Activated CD4-positive, alpha-beta T cell treated with anti-CD3 and anti-CD28 coated beads, Interleukin-2, amount 10 ng/mL, durations not matched to agents 7 days and 5 days (primary cell): ENCODE data around the gene OSBPL10. TPM values are rescaled to one million over a fixed set of nuclear protein-coding genes. Genes with fewer than 3 reads are reported as not detected.

ENCODE experiments used
- CTCF ChIA-PET: fragments of 350-600 bp; sonication (Branson Sonifier 250); formaldehyde crosslinking; loops from one replicate; lab custom pipeline; 2021; ENCODE audit warnings: antibody characterized with exemption; lab: Charles Lee
- POLR2A ChIA-PET: fragments of 350-600 bp; sonication (Branson Sonifier 250); formaldehyde crosslinking; loops from one replicate; lab custom pipeline; 2021; ENCODE audit warnings: antibody characterized with exemption; lab: Charles Lee
- DNase-seq: peaks from one replicate; pipeline ENCODE4 v3.0.0-alpha.2; 2020
- H3K27ac Mint-ChIP-seq: one replicate; pipeline ENCODE4 v1.8.0; 2021; ENCODE audit warnings: mild to moderate bottlenecking, moderate library complexity, mixed read lengths
- H3K27me3 Mint-ChIP-seq: one replicate; pipeline ENCODE4 v1.8.0; 2021; ENCODE audit warnings: mixed read lengths
- H3K36me3 Mint-ChIP-seq: one replicate; pipeline ENCODE4 v1.8.0; 2021; ENCODE audit warnings: low read depth, mixed read lengths
- H3K4me1 Mint-ChIP-seq: one replicate; pipeline ENCODE4 v1.8.0; 2021; ENCODE audit warnings: mixed read lengths
- H3K4me3 Mint-ChIP-seq: one replicate; pipeline ENCODE4 v1.8.0; 2021; ENCODE audit warnings: mild to moderate bottlenecking, moderate library complexity, mixed read lengths
- H3K9me3 Mint-ChIP-seq: one replicate; pipeline ENCODE4 v1.8.0; 2021; ENCODE audit warnings: mixed read lengths
- total RNA-seq, 2 experiments: library from RNA; stranded (reverse); gene quantifications; one replicate each; pipeline ENCODE4 v1.2.3, GENCODE V29; 2021

The OSBPL10 gene
- total RNA-seq, 2 experiments from 2014 or later: 0.89 to 1.1 TPM

GRCh38 chr3:31979001-31979697, 1.9 kb downstream of the OSBPL10 start:
- CTCF ChIA-PET: no interaction called here
- Mint-ChIP-seq H3K27ac (no peak overlapping the region), H3K36me3 (no peaks in the 10 kb centered on the region), H3K4me3 (peak overlapping the region; percentile 42), H3K27me3 (peaks cover 50% of the 10 kb centered on the region), H3K4me1 (peaks cover 15% of the 10 kb centered on the region), H3K9me3 (no peaks in the 10 kb centered on the region)
- DNase-seq: no peak
- POLR2A ChIA-PET: no interaction called here

- Mint-ChIP-seq H3K4me3 (no peak overlapping the region), H3K36me3 (no peaks in the 10 kb centered on the region), H3K9me3 (no peaks in the 10 kb centered on the region), H3K4me1 (peaks cover 15% of the 10 kb centered on the region), H3K27ac (no peak overlapping the region), H3K27me3 (peaks cover 49% of the 10 kb centered on the region)
- ChIA-PET CTCF (no interaction called here), POLR2A (no interaction called here)
- no peak for DNase-seq
Observed at GRCh38 chr3:31978553-31978952, 2.5 kb downstream of the OSBPL10 start.

GRCh38 chr3:31977736-31978135, 3.3 kb downstream of the OSBPL10 start:
- no peak overlapping the region for H3K4me3 Mint-ChIP-seq
- CTCF ChIA-PET: no interaction called here
- POLR2A ChIA-PET: no interaction called here
- H3K4me1 Mint-ChIP-seq: peaks cover 15% of the 10 kb centered on the region
- no peak for DNase-seq
- no peaks in the 10 kb centered on the region for H3K36me3 Mint-ChIP-seq
- H3K27ac Mint-ChIP-seq: no peak overlapping the region
- H3K9me3 Mint-ChIP-seq: no peaks in the 10 kb centered on the region
- H3K27me3 Mint-ChIP-seq: peaks cover 41% of the 10 kb centered on the region

GRCh38 chr3:31976302-31976701, 4.8 kb downstream of the OSBPL10 start:
- peaks cover 11% of the 10 kb centered on the region for H3K4me1 Mint-ChIP-seq
- H3K27me3 Mint-ChIP-seq: peaks cover 26% of the 10 kb centered on the region
- DNase-seq: no peak
- H3K27ac Mint-ChIP-seq: no peak overlapping the region
- H3K4me3 Mint-ChIP-seq: no peak overlapping the region
- no peaks in the 10 kb centered on the region for H3K36me3 Mint-ChIP-seq
- H3K9me3 Mint-ChIP-seq: peaks cover 3% of the 10 kb centered on the region
- ChIA-PET CTCF (no interaction called here), POLR2A (no interaction called here)

GRCh38 chr3:31974964-31975363, 6.1 kb downstream of the OSBPL10 start:
- Mint-ChIP-seq H3K4me1 (peaks cover 11% of the 10 kb centered on the region), H3K27me3 (peaks cover 20% of the 10 kb centered on the region), H3K36me3 (no peaks in the 10 kb centered on the region), H3K4me3 (no peak overlapping the region), H3K27ac (no peak overlapping the region), H3K9me3 (peaks cover 3% of the 10 kb centered on the region)
- ChIA-PET CTCF (no interaction called here), POLR2A (no interaction called here)
- DNase-seq: no peak

GRCh38 chr3:31974471-31974870, 6.6 kb downstream of the OSBPL10 start:
- POLR2A ChIA-PET: no interaction called here
- CTCF ChIA-PET: no interaction called here

GRCh38 chr3:31973837-31974236, 7.2 kb downstream of the OSBPL10 start:
- no peak overlapping the region for H3K27ac Mint-ChIP-seq
- no peak for DNase-seq
- H3K36me3 Mint-ChIP-seq: no peaks in the 10 kb centered on the region
- peaks cover 3% of the 10 kb centered on the region for H3K9me3 Mint-ChIP-seq
- H3K27me3 Mint-ChIP-seq: peaks cover 14% of the 10 kb centered on the region
- H3K4me3 Mint-ChIP-seq: no peak overlapping the region
- CTCF ChIA-PET: no interaction called here
- peaks cover 2% of the 10 kb centered on the region for H3K4me1 Mint-ChIP-seq
- POLR2A ChIA-PET: no interaction called here

More at GRCh38 chr3:31974471-31974870, 6.6 kb downstream of the OSBPL10 start:
- Mint-ChIP-seq H3K4me1 (peaks cover 8% of the 10 kb centered on the region), H3K36me3 (no peaks in the 10 kb centered on the region), H3K27me3 (peaks cover 17% of the 10 kb centered on the region), H3K9me3 (peaks cover 3% of the 10 kb centered on the region), H3K4me3 (no peak overlapping the region), H3K27ac (no peak overlapping the region)
- DNase-seq: no peak

- CTCF ChIA-PET: no interaction called here
- H3K27me3 Mint-ChIP-seq: peaks cover 10% of the 10 kb centered on the region
Observed at GRCh38 chr3:31973081-31973480, 8.0 kb downstream of the OSBPL10 start.

GRCh38 chr3:31971607-31972006, 9.5 kb downstream of the OSBPL10 start:
- H3K27ac Mint-ChIP-seq: no peak overlapping the region
- H3K9me3 Mint-ChIP-seq: peaks cover 3% of the 10 kb centered on the region
- POLR2A ChIA-PET: no interaction called here
- peaks cover 5% of the 10 kb centered on the region for H3K27me3 Mint-ChIP-seq
- no peak overlapping the region for H3K4me3 Mint-ChIP-seq
- no peaks in the 10 kb centered on the region for H3K36me3 Mint-ChIP-seq
- DNase-seq: no peak
- CTCF ChIA-PET: no interaction called here
- H3K4me1 Mint-ChIP-seq: no peaks in the 10 kb centered on the region

More at GRCh38 chr3:31973081-31973480, 8.0 kb downstream of the OSBPL10 start:
- POLR2A ChIA-PET: no interaction called here
- Mint-ChIP-seq H3K9me3 (peaks cover 3% of the 10 kb centered on the region), H3K27ac (no peak overlapping the region), H3K36me3 (no peaks in the 10 kb centered on the region), H3K4me3 (no peak overlapping the region), H3K4me1 (no peaks in the 10 kb centered on the region)
- no peak for DNase-seq

GRCh38 chr3:31968927-31969418, 12.1 kb downstream of the OSBPL10 start:
- Mint-ChIP-seq H3K4me1 (no peaks in the 10 kb centered on the region), H3K27me3 (peaks cover 6% of the 10 kb centered on the region), H3K9me3 (peaks cover 3% of the 10 kb centered on the region), H3K36me3 (no peaks in the 10 kb centered on the region), H3K4me3 (no peak overlapping the region), H3K27ac (no peak overlapping the region)
- CTCF ChIA-PET: interaction anchor here (0.6 kb wide), 1 partner anchor 713 kb away, joined by 3 read pairs; no protein-coding TSS in a partner anchor
- POLR2A ChIA-PET: no interaction called here
- DNase-seq: no peak

GRCh38 chr3:31968369-31968926, 12.6 kb downstream of the OSBPL10 start:
- Mint-ChIP-seq H3K27ac (no peak overlapping the region), H3K36me3 (no peaks in the 10 kb centered on the region), H3K9me3 (peaks cover 3% of the 10 kb centered on the region), H3K4me1 (no peaks in the 10 kb centered on the region), H3K27me3 (peaks cover 8% of the 10 kb centered on the region), H3K4me3 (no peak overlapping the region)
- DNase-seq: no peak
- ChIA-PET POLR2A (no interaction called here), CTCF (interaction anchor here (0.6 kb wide), 1 partner anchor 714 kb away, joined by 3 read pairs; no protein-coding TSS in a partner anchor)

- POLR2A ChIA-PET: no interaction called here
- H3K27ac Mint-ChIP-seq: no peak overlapping the region
- H3K36me3 Mint-ChIP-seq: no peaks in the 10 kb centered on the region
- peaks cover 8% of the 10 kb centered on the region for H3K27me3 Mint-ChIP-seq
- H3K9me3 Mint-ChIP-seq: peaks cover 3% of the 10 kb centered on the region
- CTCF ChIA-PET: interaction anchor here (0.7 kb wide), 1 partner anchor 41 kb away, joined by 3 read pairs; no protein-coding TSS in a partner anchor
- H3K4me1 Mint-ChIP-seq: peaks cover 5% of the 10 kb centered on the region
- no peak for DNase-seq
- H3K4me3 Mint-ChIP-seq: no peak overlapping the region
Observed at GRCh38 chr3:31967592-31967991, 13.5 kb downstream of the OSBPL10 start.

- Mint-ChIP-seq H3K27ac (no peak overlapping the region), H3K4me1 (peaks cover 6% of the 10 kb centered on the region), H3K27me3 (peaks cover 8% of the 10 kb centered on the region), H3K9me3 (no peaks in the 10 kb centered on the region), H3K36me3 (no peaks in the 10 kb centered on the region), H3K4me3 (no peak overlapping the region)
- DNase-seq: no peak
- ChIA-PET CTCF (interaction anchor here (0.6 to 0.7 kb wide), 2 partner anchors 41 to 55 kb away, joined by 3 read pairs; no protein-coding TSS in a partner anchor), POLR2A (interaction anchor here (0.6 kb wide), 1 partner anchor 26 kb away, joined by 3 read pairs; no protein-coding TSS in a partner anchor)
Observed at GRCh38 chr3:31966978-31967591, 14.0 kb downstream of the OSBPL10 start.
